HFFc6 (cell line): Measurements from ENCODE around the gene POP5. TPM values are rescaled to one million over a fixed set of nuclear protein-coding genes. Genes with fewer than 3 reads are reported as not detected.
"Not testable (repeated sequence)": the region's sequence is repeated elsewhere in the genome, so short reads cannot be mapped to it uniquely, and the experiment has no call there.

Source experiments
- DNase-seq: peaks from one replicate; pipeline ENCODE4 v3.0.0-alpha.2; 2018
- H3K27ac Mint-ChIP-seq: 2 replicates; pipeline ENCODE4 v1.8.0; 2020; ENCODE audit warnings: mild to moderate bottlenecking, mixed read lengths
- H3K27me3 Mint-ChIP-seq: 2 replicates; pipeline ENCODE4 v1.8.0; 2021; ENCODE audit warnings: mild to moderate bottlenecking, moderate library complexity, mixed read lengths; ENCODE audit not compliant: insufficient read depth
- H3K36me3 Mint-ChIP-seq: 2 replicates; pipeline ENCODE4 v1.8.0; 2021; ENCODE audit warnings: low read depth, mixed read lengths
- H3K4me1 Mint-ChIP-seq: 2 replicates; pipeline ENCODE4 v1.8.0; 2020; ENCODE audit warnings: low read depth, mixed read lengths
- H3K4me3 Mint-ChIP-seq: 2 replicates; pipeline ENCODE4 v1.8.0; 2020; ENCODE audit warnings: mild to moderate bottlenecking, moderate library complexity, mixed read lengths
- H3K9me3 Mint-ChIP-seq: 2 replicates; pipeline ENCODE4 v1.8.0; 2020; ENCODE audit warnings: mild to moderate bottlenecking, mixed read lengths
- CTCF ChIP-seq: fragments of 200-600 bp; sonication (generic); IDR thresholded peaks from 2 replicates; pipeline ENCODE4 v1.5.0; 2021; ENCODE audit warnings: antibody characterized with exemption, mild to moderate bottlenecking
- total RNA-seq, 6 experiments: library from RNA; stranded (reverse); fragmentation: NEBNext Ultra II Directional; extraction: Animal tissue kit (Norgen Biotek cat#: 25700); gene quantifications; 2 replicates in 1 of 6; 3 replicates in 5 of 6; pipeline ENCODE4 v1.2.3, GENCODE V29; 2021

POP5 gene
- total RNA-seq, 6 experiments from 2014 or later: 56.5 to 63.4 (median 60.6) TPM

GRCh38 chr12:120532701-120533238 is 48.4 kb downstream of the POP5 start:
- Mint-ChIP-seq H3K4me3 (no peak overlapping the region), H3K27me3 (peaks cover 2% of the 10 kb centered on the region), H3K36me3 (peaks cover 26% of the 10 kb centered on the region), H3K4me1 (peaks cover 39% of the 10 kb centered on the region), H3K9me3 (no peaks in the 10 kb centered on the region), H3K27ac (no peak overlapping the region)
- TF ChIP-seq CTCF: no peak
- no peak for DNase-seq

GRCh38 chr12:120530418-120530761 is 50.8 kb downstream of the POP5 start:
- Mint-ChIP-seq H3K27ac (peak overlapping the region; percentile 96; the same call in 1 of the 2 replicates), H3K36me3 (peaks cover 16% of the 10 kb centered on the region), H3K4me1 (peaks cover 24% of the 10 kb centered on the region), H3K4me3 (peak overlapping the region; percentile 96)
- DNase-seq, H3K9me3 Mint-ChIP-seq, H3K27me3 Mint-ChIP-seq: not testable (repeated sequence)

GRCh38 chr12:120529641-120530417 is 51.4 kb downstream of the POP5 start:
- peak; percentile 14; the same call in 1 of the 2 replicates for TF ChIP-seq CTCF
- Mint-ChIP-seq H3K27ac (peak overlapping the region; percentile 96), H3K27me3 (peaks cover 2% of the 10 kb centered on the region), H3K36me3 (peaks cover 10% of the 10 kb centered on the region), H3K4me3 (peak overlapping the region; percentile 96), H3K9me3 (no peaks in the 10 kb centered on the region), H3K4me1 (peaks cover 19% of the 10 kb centered on the region)
- DNase-seq: peak; percentile 42

- H3K27ac Mint-ChIP-seq: peak within 1 kb of the TSS; percentile 96
- peak within 1 kb of the TSS; percentile 96 for H3K4me3 Mint-ChIP-seq
- peaks cover 19% of the 10 kb centered on the region for H3K4me1 Mint-ChIP-seq
- no peaks in the 10 kb centered on the region for H3K9me3 Mint-ChIP-seq
- DNase-seq: peak; percentile 79
- peaks cover 2% of the 10 kb centered on the region for H3K27me3 Mint-ChIP-seq
- peaks cover 9% of the 10 kb centered on the region; the same call in 1 of the 2 replicates for H3K36me3 Mint-ChIP-seq
- TF ChIP-seq CTCF: no peak
These were observed 52.2 kb downstream of the POP5 start, which contains the start of gene COQ5 for GRCh38 chr12:120528861-120529525. COQ5 (minus strand) TSS chr12:120529158; CDS start chr12:120529141, 17 bp downstream.

Other genes with a start within 250 kb of the POP5 start
- not detected for gene MSI1, start 212.2 kb downstream of the POP5 start, total RNA-seq
- 100 to 1,000 TPM; 356 to 391 (median 373) TPM for gene COX6A1, start 143.3 kb downstream of the POP5 start, total RNA-seq
- 10 to 100 TPM; 37.9 to 49.0 (median 41.6) TPM for gene TRIAP1, start 135.0 kb downstream of the POP5 start, total RNA-seq
- gene GATC, start 135.0 kb downstream of the POP5 start, total RNA-seq: 10 to 100 TPM; 16.3 to 30.9 (median 24.0) TPM
- 100 to 1,000 TPM; 232 to 247 (median 238) TPM for gene SRSF9, start 111.7 kb downstream of the POP5 start, total RNA-seq
- 100 to 1,000 TPM; 530 to 650 (median 609) TPM for gene DYNLL1, start 85.3 kb downstream of the POP5 start, total RNA-seq
- gene COQ5, start 52.2 kb downstream of the POP5 start, total RNA-seq: 10 to 100 TPM; 26.0 to 30.7 (median 27.4) TPM
- 100 to 1,000 TPM; 145 to 203 (median 158) TPM for gene RNF10, start 47.0 kb downstream of the POP5 start, total RNA-seq
- 1 to 10 TPM in 4 of 6 experiments, under 1 TPM in 2; 0.09 to 2.2 (median 1.4) TPM for gene CABP1, start 59.2 kb upstream of the POP5 start, total RNA-seq
- gene MLEC, start 105.7 kb upstream of the POP5 start, total RNA-seq: 100 to 1,000 TPM; 195 to 241 (median 209) TPM
- gene UNC119B, start 129.1 kb upstream of the POP5 start, total RNA-seq: 10 to 100 TPM; 32.9 to 39.5 (median 34.4) TPM
- gene ACADS, start 144.4 kb upstream of the POP5 start, total RNA-seq: 1 to 10 TPM in 5 of 6 experiments, under 1 TPM in 1; 0.99 to 2.4 (median 2.0) TPM